ENCODE measurements around the gene MRPL36.
A peak's percentile ranks its signal among the peaks of the same experiment; 100 is the strongest.
"Not testable (repeated sequence)": the region's sequence is repeated elsewhere in the genome, so short reads cannot be mapped to it uniquely, and the experiment has no call there.

MRPL36 gene

DNA sequence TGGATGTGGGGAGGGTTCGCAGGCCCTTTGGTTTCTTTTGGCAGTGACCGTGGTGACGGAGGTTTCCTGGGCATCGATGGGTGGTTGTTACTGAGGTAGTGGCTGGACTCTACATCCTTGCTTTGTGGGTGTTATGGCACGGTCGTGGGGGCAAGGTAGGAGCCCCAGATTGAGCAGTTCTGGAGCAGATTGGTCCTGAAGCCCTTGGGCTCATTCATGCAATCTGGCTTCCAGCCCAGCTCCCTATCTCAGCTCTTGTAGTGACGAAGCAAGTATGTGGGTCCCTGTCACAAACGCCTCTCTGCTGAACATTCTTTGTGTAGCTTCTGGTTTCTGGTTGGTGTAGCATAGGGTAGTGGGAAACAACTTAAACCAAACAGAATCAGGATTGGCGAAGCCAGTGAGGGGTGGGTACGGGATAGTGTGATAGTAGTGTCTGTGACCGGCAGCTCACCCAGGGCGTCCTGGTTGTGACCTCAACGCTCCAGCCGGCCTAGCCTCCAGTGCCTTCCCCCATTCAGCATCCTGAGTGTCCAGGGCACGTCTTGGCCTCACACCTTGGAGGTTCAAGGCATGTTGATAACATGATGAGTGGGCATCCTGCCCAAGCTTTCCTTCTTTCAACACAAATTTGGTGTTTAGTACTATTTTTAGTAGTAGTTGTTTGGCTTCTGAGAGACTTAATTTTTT is 4.5 kb upstream of the MRPL36 start:
- no peak for DNase-seq (ENCODE audit: low read depth)

DNA sequence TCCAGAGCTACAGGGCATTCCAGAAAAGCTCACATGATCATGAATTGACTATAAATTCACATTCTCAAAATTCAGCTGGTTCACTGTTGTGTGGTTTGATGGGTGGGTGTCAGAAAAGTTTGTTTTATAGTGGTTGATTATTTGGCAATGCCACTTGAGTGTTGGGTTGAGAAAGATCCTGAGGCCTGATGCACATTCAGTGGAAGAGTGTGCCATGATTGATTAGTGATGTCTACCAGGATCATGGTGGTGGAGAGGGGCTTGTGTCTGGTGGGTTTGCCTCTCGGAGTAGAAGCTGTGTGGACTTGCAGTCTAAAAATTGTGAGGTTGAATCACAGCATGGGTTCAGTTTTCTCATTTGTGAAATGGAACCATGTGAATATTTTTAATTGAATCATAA is 3.6 kb upstream of the MRPL36 start:
- H3K4me3 ChIP-seq (ENCODE audit: low read length) = no peak overlapping the region
- TF ChIP-seq, protein P1, sequence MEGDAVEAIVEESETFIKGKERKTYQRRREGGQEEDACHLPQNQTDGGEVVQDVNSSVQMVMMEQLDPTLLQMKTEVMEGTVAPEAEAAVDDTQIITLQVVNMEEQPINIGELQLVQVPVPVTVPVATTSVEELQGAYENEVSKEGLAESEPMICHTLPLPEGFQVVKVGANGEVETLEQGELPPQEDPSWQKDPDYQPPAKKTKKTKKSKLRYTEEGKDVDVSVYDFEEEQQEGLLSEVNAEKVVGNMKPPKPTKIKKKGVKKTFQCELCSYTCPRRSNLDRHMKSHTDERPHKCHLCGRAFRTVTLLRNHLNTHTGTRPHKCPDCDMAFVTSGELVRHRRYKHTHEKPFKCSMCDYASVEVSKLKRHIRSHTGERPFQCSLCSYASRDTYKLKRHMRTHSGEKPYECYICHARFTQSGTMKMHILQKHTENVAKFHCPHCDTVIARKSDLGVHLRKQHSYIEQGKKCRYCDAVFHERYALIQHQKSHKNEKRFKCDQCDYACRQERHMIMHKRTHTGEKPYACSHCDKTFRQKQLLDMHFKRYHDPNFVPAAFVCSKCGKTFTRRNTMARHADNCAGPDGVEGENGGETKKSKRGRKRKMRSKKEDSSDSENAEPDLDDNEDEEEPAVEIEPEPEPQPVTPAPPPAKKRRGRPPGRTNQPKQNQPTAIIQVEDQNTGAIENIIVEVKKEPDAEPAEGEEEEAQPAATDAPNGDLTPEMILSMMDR (conservative IDR thresholded peaks at IDR 0.05; ENCODE audit: low read length) = no peak
- DNase-seq (ENCODE audit: low read depth) = no peak

More for the DNA sequence above, 4.5 kb upstream of the MRPL36 start:
- TF ChIP-seq, protein P1 (conservative IDR thresholded peaks at IDR 0.05; ENCODE audit: low read length) = no peak
- no peak overlapping the region for H3K4me3 ChIP-seq (ENCODE audit: low read length)

DNA sequence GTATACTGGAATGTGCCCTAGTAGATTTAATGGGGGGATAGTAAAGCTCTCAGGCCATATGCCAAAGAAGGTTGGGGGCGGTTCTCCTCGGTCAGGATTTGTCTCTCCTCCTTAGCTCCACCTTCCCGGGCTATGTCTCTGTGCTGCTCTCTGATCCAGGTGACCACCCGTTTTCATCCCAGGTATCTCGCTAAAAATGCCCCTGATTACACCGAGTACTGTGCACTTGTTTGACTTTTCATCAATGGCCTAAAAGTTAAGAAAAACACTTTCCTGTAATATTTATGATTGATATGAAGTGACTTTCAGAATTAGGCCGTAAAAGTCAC is 2.3 kb upstream of the MRPL36 start:
- no peak for DNase-seq (ENCODE audit: low read depth)
- TF ChIP-seq, protein P1 (conservative IDR thresholded peaks at IDR 0.05; ENCODE audit: low read length) = no peak
- peak overlapping the region; percentile 85 for H3K4me3 ChIP-seq (ENCODE audit: low read length)

DNA sequence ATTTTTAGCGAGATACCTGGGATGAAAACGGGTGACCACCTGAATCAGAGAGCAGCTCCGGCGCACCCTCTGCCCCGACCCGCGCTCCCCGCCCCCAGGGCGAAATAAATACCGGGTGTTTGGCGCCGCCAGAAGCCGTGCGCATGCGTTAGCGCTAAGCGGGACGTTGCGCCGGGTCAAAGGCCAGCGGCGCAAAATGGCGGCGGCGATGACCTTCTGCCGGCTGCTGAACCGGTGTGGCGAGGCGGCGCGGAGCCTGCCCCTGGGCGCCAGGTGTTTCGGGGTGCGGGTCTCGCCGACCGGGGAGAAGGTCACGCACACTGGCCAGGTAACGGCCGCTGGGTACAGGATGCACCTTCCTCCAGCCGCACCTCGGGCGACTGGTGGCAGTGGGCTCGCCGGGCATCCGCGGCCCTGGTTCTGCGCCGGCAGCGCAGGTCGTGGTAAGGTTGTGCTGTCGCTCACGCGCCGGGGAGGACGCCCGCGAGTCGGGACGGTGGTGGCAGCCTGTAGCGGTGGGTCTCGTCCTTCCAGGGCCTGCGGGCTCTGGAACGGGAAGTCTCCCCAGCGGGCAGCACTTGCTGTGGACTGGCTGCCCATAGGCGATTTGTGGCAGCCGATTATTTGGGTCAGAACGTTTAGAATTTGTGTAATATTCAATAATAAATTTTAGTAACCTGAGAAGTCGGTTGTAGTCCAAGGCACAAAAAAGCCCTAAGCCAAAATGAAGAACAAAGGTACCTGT is 1.8 kb upstream of the MRPL36 start, which contains the start of gene NDUFS6:
NDUFS6 (plus strand) TSS at position 186 of the 745 bp plus-strand sequence; CDS start at position 197, 11 bp downstream.
- peak within 1 kb of the TSS; percentile 85 for H3K4me3 ChIP-seq (ENCODE audit: low read length)
- peak; percentile 52 for DNase-seq (ENCODE audit: low read depth)
- TF ChIP-seq, protein P1 (conservative IDR thresholded peaks at IDR 0.05; ENCODE audit: low read length) = no peak

DNA sequence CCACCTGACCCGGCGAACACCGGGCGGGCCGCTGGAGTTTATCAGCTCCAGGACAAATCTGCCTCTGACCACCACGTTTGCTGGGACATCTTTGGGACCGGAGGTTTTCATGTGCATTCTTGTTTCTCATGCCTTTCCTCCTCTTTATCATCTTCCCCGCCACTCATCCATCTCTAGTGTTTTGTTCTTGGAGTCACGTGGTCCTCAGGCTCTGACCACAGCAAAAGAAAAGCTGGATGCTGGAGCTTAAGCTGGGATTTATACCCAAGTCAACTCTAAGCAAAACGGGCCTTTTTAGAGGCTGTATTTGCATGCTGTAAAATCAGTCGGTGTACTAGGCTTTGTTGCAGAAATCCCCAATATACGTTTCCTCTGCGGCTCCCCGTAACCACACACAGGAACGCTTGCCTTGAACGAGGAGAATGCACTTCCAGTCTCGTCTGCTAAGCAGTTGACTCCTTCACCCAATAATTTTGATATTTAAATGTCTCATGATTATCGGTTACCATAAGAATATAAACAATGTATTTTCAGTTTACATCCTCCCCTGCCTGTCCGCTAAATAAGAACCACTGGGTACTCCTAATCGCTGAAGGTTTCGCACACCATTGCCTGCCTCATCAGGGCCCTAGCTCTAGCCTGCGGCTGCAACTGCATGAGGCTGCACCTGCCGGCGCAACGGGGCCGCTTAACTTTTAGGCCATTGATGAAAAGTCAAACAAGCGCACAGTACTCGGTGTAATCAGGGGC is 1.0 kb upstream of the MRPL36 start:
- peak overlapping the region; percentile 85 for H3K4me3 ChIP-seq (ENCODE audit: low read length)
- TF ChIP-seq, protein P1 (conservative IDR thresholded peaks at IDR 0.05; ENCODE audit: low read length) = no peak
- DNase-seq (ENCODE audit: low read depth) = no peak

DNA sequence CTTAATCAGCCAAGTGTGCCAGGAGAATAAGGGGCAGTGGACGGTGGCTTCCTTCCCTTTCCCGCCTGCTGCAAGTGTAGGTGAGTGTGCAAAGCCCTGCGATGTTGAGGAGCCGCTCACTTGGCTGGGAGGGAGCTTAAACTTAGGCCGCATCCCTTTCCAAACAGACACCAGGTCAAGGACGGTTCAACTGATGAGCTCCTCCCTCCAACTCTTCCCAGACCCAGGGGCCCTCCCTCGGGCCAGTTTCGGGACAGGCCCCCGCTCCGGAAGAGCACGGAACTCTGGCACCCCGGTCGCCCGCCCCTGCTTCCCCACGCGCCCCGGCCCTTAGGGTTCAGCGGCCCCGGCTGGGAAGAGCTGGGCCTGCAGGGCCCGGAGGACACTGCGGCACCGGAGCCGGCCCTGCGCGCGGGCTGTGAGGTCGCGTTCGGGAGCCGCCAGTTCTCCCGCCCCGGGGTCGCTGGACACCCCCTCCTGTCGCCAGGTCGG is 481 bp downstream of the MRPL36 start:
- peak overlapping the region; percentile 85 for H3K4me3 ChIP-seq (ENCODE audit: low read length)
- TF ChIP-seq, protein P1 (conservative IDR thresholded peaks at IDR 0.05; ENCODE audit: low read length) = no peak
- peak; percentile 17 for DNase-seq (ENCODE audit: low read depth)

DNA sequence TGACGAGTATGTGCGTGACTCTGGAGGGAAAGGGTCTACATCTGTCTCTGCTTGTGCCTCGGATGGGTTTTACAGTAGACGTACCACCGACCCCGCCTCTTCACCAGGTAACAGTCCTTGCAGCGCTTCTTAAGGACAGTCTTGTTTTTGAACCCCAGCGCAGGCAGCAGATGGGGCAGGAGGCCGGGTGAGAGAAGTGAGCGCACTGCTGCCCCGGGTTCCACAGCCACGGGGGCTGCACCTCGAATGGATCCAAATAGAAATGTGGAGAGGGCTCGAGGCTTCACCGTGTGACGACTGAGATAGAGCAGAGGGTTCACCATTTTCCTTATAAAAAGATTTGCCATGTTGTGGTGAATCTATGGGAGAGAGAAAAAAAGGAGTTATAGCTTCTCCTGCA is 1.0 kb downstream of the MRPL36 start:
- peak overlapping the region; percentile 85 for H3K4me3 ChIP-seq (ENCODE audit: low read length)
- not testable (repeated sequence) for DNase-seq (ENCODE audit: low read depth)
